GM23338 (cell line): ENCODE results near the gene CYP4F22.

ENCODE experiments used
- CTCF ChIP-seq, 2 experiments: fragments of 200-600 bp in 1 of 2; sonication (generic) in 1 of 2; conservative IDR thresholded peaks; 2 replicates each; pipeline versions ENCODE4 v1.5.1 to v1.6.1; 2016 to 2017; ENCODE audit warnings: antibody characterized with exemption in 2 of 2, low read depth in 2 of 2, mild to moderate bottlenecking in 2 of 2, moderate library complexity in 1 of 2
- POLR2AphosphoS5 ChIP-seq: IDR thresholded peaks from 2 replicates; pipeline ENCODE4 v1.6.1; 2016; ENCODE audit warnings: antibody characterized with exemption, low read depth

- TF ChIP-seq CTCF (conservative IDR thresholded peaks at IDR 0.05; ENCODE audit: low read depth in 2 of 2) (no peak), POLR2AphosphoS5 (no peak)
These were observed 6.7 kb upstream of the CYP4F22 start for GRCh38 chr19:15501596-15501995.
